Stimulated activated effector memory CD8-positive, alpha-beta T cell treated with anti-CD3 and anti-CD28 coated beads, Interleukin-12 subunit alpha, Interleukin-12 subunit beta, amount 100 ng/mL, for 72 hours (primary cell): Measurements from ENCODE around the gene TGFBI.

Experiments used
- ATAC-seq: fragments of 150-1000 bp; cut with Tn5 transposase; 2 replicates; pipeline ENCODE4 v1.10.0; 2021
- DNase-seq, 2 donors: peaks; one replicate each; pipeline ENCODE4 v3.0.0; 2021 to 2022; ENCODE audit warnings: low spot score in 2 of 2
- H3K27ac Mint-ChIP-seq: one replicate; pipeline ENCODE4 v1.8.0; 2022; ENCODE audit warnings: mild to moderate bottlenecking, mixed read lengths
- H3K36me3 Mint-ChIP-seq: one replicate; pipeline ENCODE4 v1.8.0; 2022; ENCODE audit warnings: mild to moderate bottlenecking, mixed read lengths
- H3K4me1 Mint-ChIP-seq: one replicate; pipeline ENCODE4 v1.8.0; 2022; ENCODE audit warnings: mixed read lengths
- H3K4me3 Mint-ChIP-seq: one replicate; pipeline ENCODE4 v1.8.0; 2022; ENCODE audit warnings: mild to moderate bottlenecking, mixed read lengths
- H3K9me3 Mint-ChIP-seq: one replicate; pipeline ENCODE4 v1.8.0; 2022; ENCODE audit warnings: mixed read lengths

Gene TGFBI

GRCh38 chr5:136056771-136057335 is 28.1 kb downstream of the TGFBI start:
- no peaks in the 10 kb centered on the region for H3K9me3 Mint-ChIP-seq

GRCh38 chr5:136057401-136058038 is 28.7 kb downstream of the TGFBI start:
- DNase-seq (no peak), ATAC-seq (no peak)
- Mint-ChIP-seq H3K27ac (no peak overlapping the region), H3K4me3 (no peak overlapping the region), H3K9me3 (no peaks in the 10 kb centered on the region), H3K36me3 (no peaks in the 10 kb centered on the region), H3K4me1 (peaks cover 4% of the 10 kb centered on the region)

More at GRCh38 chr5:136056771-136057335, 28.1 kb downstream of the TGFBI start:
- no peak for DNase-seq
- H3K4me1 Mint-ChIP-seq: peaks cover 4% of the 10 kb centered on the region
- ATAC-seq: no peak
- H3K4me3 Mint-ChIP-seq: no peak overlapping the region
- H3K36me3 Mint-ChIP-seq: no peaks in the 10 kb centered on the region
- H3K27ac Mint-ChIP-seq: no peak overlapping the region

DNA sequence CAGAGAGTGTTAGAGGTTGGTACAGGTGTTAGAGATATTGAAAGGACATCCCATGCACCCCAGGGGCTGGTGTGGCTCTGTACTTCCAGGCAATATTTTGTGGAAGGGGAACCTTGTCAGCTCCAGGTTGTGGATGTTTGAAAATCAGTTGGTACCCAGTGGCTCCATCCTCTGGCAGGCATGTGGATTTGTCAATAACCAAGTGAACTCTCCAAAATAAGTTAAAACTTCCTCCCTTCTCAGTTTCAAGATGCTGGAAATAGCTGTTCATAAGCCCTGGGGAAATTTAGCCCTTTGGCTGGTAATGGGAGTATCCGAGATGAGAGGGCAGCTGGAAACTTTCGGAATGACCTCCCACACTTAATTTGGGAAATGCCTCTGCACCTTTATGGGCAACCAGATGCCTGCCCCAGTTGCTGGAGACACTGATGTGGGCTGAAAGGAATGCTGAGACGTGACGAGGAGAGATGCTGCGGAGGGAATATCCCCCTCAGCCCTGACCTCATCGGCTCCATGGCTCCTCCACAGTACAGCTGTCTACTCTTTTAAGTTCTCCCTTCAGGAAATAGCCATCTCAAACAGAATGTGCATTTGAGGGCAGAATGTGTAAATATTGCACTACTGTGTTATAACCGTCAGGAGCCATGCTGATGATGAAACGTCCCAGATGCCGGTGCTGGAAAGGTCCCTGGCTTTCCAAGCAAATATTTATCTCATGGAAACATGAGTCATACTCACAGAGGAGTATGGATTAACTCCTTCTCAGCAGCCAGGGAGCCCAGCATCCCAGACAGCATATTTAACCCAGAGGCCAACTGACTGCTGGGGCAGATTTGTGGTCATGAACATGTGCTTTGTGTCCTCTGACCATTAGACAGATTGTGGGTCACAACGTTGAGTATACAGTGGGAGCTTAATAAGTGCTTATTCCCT is 29.5 kb downstream of the TGFBI start:
- H3K4me1 Mint-ChIP-seq: peaks cover 4% of the 10 kb centered on the region
- no peaks in the 10 kb centered on the region for H3K36me3 Mint-ChIP-seq
- H3K9me3 Mint-ChIP-seq: no peaks in the 10 kb centered on the region
- H3K4me3 Mint-ChIP-seq: no peak overlapping the region
- H3K27ac Mint-ChIP-seq: no peak overlapping the region
- DNase-seq (no peak), ATAC-seq (no peak)

- ATAC-seq (no peak), DNase-seq (no peak)
- H3K9me3 Mint-ChIP-seq: no peaks in the 10 kb centered on the region
- H3K4me3 Mint-ChIP-seq: no peak overlapping the region
- peaks cover 4% of the 10 kb centered on the region for H3K4me1 Mint-ChIP-seq
- H3K27ac Mint-ChIP-seq: no peak overlapping the region
- no peaks in the 10 kb centered on the region for H3K36me3 Mint-ChIP-seq
Measured at GRCh38 chr5:136058972-136059354, 30.2 kb downstream of the TGFBI start.

DNA sequence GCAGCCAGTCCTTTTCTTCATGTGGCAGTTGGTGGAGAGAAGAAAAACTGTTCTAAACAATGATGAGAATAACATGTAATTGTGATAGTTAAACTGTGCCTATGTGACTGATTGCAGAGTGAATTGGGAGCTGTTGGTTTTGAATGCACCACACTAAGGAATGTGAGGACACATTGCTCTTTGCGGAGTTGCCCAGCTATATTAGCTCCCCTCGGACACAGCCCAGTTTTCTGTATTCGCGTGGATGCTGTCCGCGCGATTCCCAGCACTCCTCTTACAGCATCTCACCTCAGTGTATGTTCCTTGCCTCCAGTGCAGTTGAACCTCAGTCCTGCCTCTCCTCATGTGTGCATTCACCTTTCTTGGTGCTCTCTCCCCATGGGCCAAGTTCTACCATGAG is 32.2 kb downstream of the TGFBI start:
- DNase-seq: no peak
- ATAC-seq: no peak
- Mint-ChIP-seq H3K4me3 (no peak overlapping the region), H3K4me1 (peaks cover 4% of the 10 kb centered on the region), H3K27ac (no peak overlapping the region), H3K36me3 (no peaks in the 10 kb centered on the region), H3K9me3 (no peaks in the 10 kb centered on the region)

DNA sequence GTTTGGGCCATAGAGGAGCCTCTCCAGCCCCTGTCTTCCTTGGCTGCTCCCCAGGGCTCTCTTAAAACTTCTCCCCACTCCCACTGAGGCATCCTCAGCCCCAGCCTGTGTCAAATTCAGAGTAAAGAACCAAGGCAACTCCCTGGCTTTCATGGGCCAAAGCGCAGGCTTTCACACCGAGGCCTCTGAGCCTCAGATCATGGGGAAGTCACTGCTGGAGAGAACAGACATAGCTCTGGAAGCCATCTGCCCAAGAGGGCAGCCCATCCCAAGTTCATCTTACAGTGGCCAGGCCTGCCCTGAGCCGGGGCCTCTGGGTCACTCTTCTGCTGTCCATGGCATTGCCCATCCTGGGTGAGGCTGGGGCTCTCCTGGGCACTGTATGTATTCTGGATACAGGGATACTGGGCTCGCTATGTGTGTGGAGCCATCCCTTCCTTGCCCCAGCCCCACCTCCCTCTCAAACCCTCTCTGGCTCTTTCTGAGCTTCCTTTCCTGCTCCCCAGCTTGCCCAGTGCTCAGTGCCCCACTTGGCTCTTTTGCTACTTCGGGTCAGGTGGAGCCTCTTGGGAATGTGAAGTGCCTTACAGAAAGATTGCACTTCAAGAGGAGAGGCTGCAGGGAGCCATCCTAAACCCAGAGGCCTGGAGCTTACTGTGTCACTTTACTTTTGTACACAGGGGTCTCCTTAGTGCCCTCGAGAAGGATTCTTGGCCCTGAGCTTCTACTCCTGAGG is 33.0 kb downstream of the TGFBI start:
- H3K36me3 Mint-ChIP-seq: no peaks in the 10 kb centered on the region
- no peak overlapping the region for H3K4me3 Mint-ChIP-seq
- ATAC-seq: no peak
- H3K9me3 Mint-ChIP-seq: no peaks in the 10 kb centered on the region
- peaks cover 4% of the 10 kb centered on the region for H3K4me1 Mint-ChIP-seq
- no peak overlapping the region for H3K27ac Mint-ChIP-seq
- DNase-seq: no peak

DNA sequence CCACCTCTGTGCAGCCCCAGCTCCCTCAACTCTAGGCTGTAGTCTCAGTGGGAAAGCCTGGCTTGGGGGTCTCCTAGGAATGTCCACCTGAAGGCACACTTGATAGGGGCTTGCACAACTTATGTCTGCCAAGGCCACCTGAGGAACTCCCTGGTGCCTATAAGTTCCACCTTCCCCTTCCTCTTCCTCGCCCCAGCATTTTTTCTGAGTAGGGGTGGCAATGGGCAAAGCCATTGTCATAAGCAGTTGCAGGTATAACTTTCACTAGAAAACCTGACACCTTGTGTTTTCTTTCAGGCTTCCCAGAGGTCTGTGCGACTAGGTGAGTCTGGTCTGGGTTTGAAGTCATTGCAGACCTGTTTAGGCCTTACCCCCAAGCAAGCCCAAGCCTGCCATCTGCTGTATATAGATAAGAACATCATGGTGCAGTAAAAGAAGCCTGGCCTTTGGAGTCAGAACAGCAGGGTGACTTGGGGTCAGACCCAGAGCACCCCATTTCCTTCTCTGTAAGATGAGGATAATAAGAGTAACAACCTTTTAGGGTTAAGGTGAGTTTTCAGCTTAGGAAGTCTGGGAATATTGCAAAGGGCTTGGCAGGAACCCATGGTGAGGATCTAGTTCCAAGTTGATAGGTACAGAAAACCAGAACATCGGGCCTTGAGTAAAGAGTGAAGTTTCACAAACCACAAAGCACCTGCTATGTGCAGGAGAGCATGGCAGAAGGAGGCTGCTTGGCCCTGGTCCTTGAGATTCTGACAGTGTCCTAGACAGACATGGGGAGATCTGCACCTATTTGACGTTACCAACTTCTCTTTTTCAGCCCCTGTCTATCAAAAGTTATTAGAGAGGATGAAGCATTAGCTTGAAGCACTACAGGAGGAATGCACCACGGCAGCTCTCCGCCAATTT is 33.8 kb downstream of the TGFBI start:
- ATAC-seq: peak; percentile 81
- DNase-seq: no peak
- Mint-ChIP-seq H3K4me3 (no peak overlapping the region), H3K4me1 (no peaks in the 10 kb centered on the region), H3K27ac (no peak overlapping the region), H3K36me3 (no peaks in the 10 kb centered on the region), H3K9me3 (no peaks in the 10 kb centered on the region)

GRCh38 chr5:136063778-136064465 is 35.1 kb downstream of the TGFBI start:
- Mint-ChIP-seq H3K4me1 (no peaks in the 10 kb centered on the region), H3K9me3 (no peaks in the 10 kb centered on the region), H3K4me3 (no peak overlapping the region), H3K27ac (no peak overlapping the region), H3K36me3 (no peaks in the 10 kb centered on the region)
- ATAC-seq: no peak
- no peak for DNase-seq

DNA sequence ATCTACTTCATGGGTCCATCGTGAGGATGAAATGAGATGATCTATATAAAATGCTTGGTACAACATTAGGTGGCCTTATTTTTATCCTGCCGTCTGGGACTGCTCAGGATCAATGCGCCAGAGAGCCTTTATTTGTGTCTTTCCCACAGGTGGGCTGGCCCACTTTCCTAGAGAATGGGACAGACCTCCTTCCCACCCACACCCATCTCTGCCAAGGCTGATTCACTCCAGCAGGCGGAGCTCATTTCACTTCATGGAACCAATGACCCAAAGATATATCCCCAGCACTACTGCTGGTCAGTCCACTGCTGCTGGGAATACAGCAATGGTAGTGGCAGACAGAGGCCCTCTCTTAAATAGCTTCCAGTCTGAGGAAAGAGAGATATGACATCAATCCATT is 35.7 kb downstream of the TGFBI start:
- Mint-ChIP-seq H3K27ac (no peak overlapping the region), H3K9me3 (no peaks in the 10 kb centered on the region), H3K4me3 (no peak overlapping the region), H3K36me3 (no peaks in the 10 kb centered on the region), H3K4me1 (no peaks in the 10 kb centered on the region)
- ATAC-seq (no peak), DNase-seq (no peak)

- no peak for DNase-seq
- no peak overlapping the region for H3K27ac Mint-ChIP-seq
- no peak overlapping the region for H3K4me3 Mint-ChIP-seq
- H3K36me3 Mint-ChIP-seq: no peaks in the 10 kb centered on the region
- no peak for ATAC-seq
- H3K9me3 Mint-ChIP-seq: no peaks in the 10 kb centered on the region
- no peaks in the 10 kb centered on the region for H3K4me1 Mint-ChIP-seq
Measured at GRCh38 chr5:136065588-136065987, 36.8 kb downstream of the TGFBI start.

DNA sequence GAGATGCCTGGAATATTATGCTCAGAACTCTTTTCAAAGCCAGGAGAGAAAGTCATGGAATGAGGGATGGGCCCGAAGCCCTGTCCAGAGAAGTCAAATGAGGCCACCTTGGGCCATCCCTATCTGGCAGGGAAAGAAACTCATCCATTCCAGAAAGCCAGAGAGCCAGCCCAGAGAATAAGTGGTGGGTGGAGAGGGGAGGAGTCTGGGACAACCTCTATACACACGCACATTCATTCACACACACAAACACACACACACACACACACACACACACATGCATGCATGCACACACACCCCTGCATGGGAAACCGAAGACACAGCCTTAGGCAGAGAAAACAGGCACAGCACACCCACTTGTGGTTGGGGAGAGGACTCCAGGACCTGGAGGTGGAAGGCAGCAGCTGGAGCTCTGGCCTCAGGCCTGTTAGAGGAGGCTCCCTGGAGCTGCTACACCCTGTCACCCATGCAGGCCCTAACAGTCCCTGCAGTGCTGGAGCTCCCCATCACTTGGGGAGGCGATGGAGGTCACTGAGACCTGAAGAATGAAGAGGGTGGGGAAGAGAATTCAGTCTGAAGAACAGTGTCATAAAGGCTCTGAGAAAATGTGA is 38.0 kb downstream of the TGFBI start:
- Mint-ChIP-seq H3K4me3 (no peak overlapping the region), H3K36me3 (no peaks in the 10 kb centered on the region), H3K27ac (no peak overlapping the region), H3K9me3 (no peaks in the 10 kb centered on the region), H3K4me1 (no peaks in the 10 kb centered on the region)
- DNase-seq: no peak
- ATAC-seq: no peak

GRCh38 chr5:136067422-136067821 is 38.6 kb downstream of the TGFBI start:
- DNase-seq (no peak), ATAC-seq (no peak)
- H3K9me3 Mint-ChIP-seq: no peaks in the 10 kb centered on the region
- H3K36me3 Mint-ChIP-seq: no peaks in the 10 kb centered on the region
- no peak overlapping the region for H3K27ac Mint-ChIP-seq
- H3K4me1 Mint-ChIP-seq: no peaks in the 10 kb centered on the region
- no peak overlapping the region for H3K4me3 Mint-ChIP-seq

DNA sequence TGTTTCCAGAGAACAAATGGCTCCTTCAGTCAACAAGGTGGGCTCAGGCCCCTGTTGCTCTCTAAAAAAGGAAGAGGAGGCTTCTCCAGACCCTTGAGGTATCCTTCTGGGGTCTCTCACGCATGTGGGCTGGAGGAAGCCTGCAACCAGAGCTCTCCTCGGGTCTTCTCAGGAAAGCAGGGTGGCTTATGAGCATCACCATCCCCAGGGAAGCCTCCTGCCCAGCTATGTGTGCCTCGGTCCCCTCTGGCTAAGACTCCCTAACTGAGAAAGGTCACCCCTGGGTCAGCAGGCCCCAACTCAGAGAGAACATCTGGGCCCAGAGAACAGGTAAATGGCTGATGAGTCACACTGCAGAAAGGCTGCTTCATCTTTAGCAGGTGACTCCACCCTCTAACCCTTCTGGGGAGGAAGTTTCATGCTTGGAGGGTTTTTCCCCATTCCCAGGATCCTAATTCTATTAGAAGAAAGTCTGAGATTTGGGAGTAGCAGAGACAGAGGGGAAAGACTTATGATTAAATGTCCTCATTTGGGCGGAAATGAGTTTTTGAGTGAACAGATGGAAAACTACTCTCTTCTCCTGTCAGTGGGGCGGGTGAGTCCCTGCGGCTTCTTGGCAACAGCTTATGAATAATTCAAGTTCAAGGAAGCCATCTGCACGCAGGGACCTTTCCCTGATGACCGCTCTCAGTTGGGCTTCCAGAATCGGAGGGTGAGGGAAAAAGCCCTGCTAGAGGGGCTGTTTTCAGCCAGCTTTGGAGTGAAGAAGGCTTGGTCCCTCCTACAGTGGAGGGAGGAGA is 41.9 kb downstream of the TGFBI start:
- H3K4me1 Mint-ChIP-seq: no peaks in the 10 kb centered on the region
- ATAC-seq (no peak), DNase-seq (no peak)
- no peak overlapping the region for H3K4me3 Mint-ChIP-seq
- H3K9me3 Mint-ChIP-seq: no peaks in the 10 kb centered on the region
- no peak overlapping the region for H3K27ac Mint-ChIP-seq
- no peaks in the 10 kb centered on the region for H3K36me3 Mint-ChIP-seq
